SK-N-SH (cell line): ENCODE results near the gene ABCB1.

Experiments
- CHD2 ChIP-seq: fragments of 150-350 bp; IDR thresholded peaks from 2 replicates; pipeline ENCODE4 v1.6.1; 2018; ENCODE audit warnings: low read length; ENCODE audit not compliant: partially characterized antibody
- FOXM1 ChIP-seq: IDR thresholded peaks from 2 replicates; pipeline ENCODE4 v1.4.0; 2012; ENCODE audit warnings: low read depth, mild to moderate bottlenecking
- SMC3 ChIP-seq: IDR thresholded peaks from 2 replicates; pipeline ENCODE4 v1.6.1; 2012; ENCODE audit warnings: low read depth, low read length, improper control_type of control experiment
- TEAD4 ChIP-seq: IDR thresholded peaks from 2 replicates; pipeline ENCODE4 v1.4.0; 2012; ENCODE audit warnings: mild to moderate bottlenecking, borderline replicate concordance; ENCODE audit not compliant: insufficient read depth
- TF ChIP-seq, protein P1 (sequence below): IDR thresholded peaks from 2 replicates; pipeline ENCODE4; 2012

DNA sequence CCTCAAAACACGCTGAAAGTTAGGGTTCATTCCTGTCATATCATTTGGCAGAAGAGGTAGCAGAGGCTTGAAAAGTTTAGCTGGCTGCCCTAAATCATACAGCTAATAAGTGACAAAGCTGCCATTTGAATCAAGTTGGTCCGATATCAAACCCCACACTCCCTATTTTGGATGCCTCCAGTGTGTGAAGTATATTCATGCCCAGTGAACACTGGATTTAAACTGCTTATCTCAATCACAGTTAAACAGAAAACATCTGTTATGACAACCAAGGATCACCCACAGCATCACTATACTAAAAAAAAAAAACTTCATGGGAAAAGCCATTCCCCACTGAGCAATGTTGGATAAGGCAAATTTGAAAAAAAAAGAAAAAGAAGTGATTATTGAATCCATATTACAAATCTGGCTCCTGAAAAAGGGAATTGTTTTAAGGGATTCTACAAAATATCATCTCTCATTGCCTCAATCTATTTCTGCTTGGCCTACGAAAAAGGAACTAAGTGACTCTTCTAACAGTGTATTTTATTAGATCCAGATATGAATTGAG, 48.3 kb downstream of the ABCB1 start:
- no peak for TF ChIP-seq FOXM1
- TF ChIP-seq SMC3 = no peak
- TF ChIP-seq CHD2 = no peak
- TF ChIP-seq, protein P1, sequence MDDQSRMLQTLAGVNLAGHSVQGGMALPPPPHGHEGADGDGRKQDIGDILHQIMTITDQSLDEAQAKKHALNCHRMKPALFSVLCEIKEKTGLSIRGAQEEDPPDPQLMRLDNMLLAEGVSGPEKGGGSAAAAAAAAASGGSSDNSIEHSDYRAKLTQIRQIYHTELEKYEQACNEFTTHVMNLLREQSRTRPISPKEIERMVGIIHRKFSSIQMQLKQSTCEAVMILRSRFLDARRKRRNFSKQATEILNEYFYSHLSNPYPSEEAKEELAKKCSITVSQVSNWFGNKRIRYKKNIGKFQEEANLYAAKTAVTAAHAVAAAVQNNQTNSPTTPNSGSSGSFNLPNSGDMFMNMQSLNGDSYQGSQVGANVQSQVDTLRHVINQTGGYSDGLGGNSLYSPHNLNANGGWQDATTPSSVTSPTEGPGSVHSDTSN = no peak
- TF ChIP-seq TEAD4 = no peak
